ENCODE data around the gene PIP5K1C. TPM values are rescaled to one million over a fixed set of nuclear protein-coding genes. Genes with fewer than 3 reads are reported as not detected.

Gene PIP5K1C
- total and polyA plus RNA-seq, 10 of the 15 experiments (the other 5 are each of a cell fraction or from before 2014, with no cell fraction given), result 0.39 to 19.6 (median 5.3) TPM

DNA sequence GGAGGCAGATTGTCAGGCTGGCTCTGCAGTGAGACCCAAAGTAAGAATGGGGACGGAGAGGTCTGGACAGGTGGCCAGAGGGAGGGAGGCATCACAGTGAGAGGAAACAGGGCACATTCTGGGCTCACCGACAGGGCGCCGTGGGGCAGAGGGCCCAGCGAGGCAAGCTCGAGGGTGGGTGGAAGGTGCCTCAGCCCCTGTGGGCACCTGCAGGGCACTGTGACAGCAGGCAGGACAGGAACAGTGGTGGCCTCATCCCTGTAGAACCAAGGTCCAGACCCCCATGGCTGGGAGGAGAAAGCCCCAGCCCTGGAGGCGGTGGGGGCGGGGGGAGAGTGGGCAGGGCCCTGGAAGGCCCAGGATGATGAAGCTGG is 27.7 kb downstream of the PIP5K1C start:
- Histone ChIP-seq H3K4me3 (no peak overlapping the region), H3K9ac (ENCODE audit: control insufficient read depth, insufficient read depth, low read length) (no peak overlapping the region), H3K36me3 (ENCODE audit: control insufficient read depth in 2 of 2, insufficient read depth in 2 of 2, low read length in 1 of 2) (no peaks in the 10 kb centered on the region; a peak in 1 of 4 replicates), H3K4me1 (ENCODE audit: control insufficient read depth, insufficient read depth, low read length) (peaks cover 15% of the 10 kb centered on the region), H2AFZ (ENCODE audit: control insufficient read depth, low read depth, low read length) (no peak overlapping the region), H3K79me2 (ENCODE audit: control insufficient read depth, insufficient read depth, low read length) (no peaks in the 10 kb centered on the region), H3K4me2 (ENCODE audit: control insufficient read depth, insufficient read depth) (no peak overlapping the region), H3K9me3 (replicated peaks; ENCODE audit: control insufficient read depth, insufficient read depth, low read length) (no peaks in the 10 kb centered on the region), H4K20me1 (ENCODE audit: control insufficient read depth, insufficient read depth) (no peaks in the 10 kb centered on the region; the same call in none of the 2 replicates), H3K27ac (ENCODE audit: control insufficient read depth, insufficient read depth) (no peak overlapping the region), H3K27me3 (replicated peaks in 1 of 2; ENCODE audit: control insufficient read depth in 2 of 2, insufficient read depth in 2 of 2, low read length in 1 of 2) (no peaks in the 10 kb centered on the region)
- no peak for TF ChIP-seq STAT1 (conservative IDR thresholded peaks at IDR 0.05)
- intact Hi-C loops (cut with micrococcal nuclease; ENCODE audit: unreplicated experiment), result no loop called here
- CTCF ChIA-PET, result interaction anchor here (0.6 to 1.7 kb wide), 2 partner anchors 18 to 891 kb away, joined by 3 to 4 read pairs; no protein-coding TSS in a partner anchor
- 84% methylated on average over 8 of the region's 8 CpGs for WGBS (ENCODE audit: insufficient coverage, insufficient replicate concordance, low lambda C conversion rate, missing lambda C conversion rate)
- FAIRE-seq, result no peak
- DNase-seq (ENCODE audit: low read depth, low spot score), result no peak
- SMC1A ChIA-PET (ENCODE audit: uncharacterized antibody, unreplicated experiment), result no interaction called here
- BruUV-seq (replicated peaks), result no TSS peak
- ATAC-seq, result no peak
- POLR2A ChIA-PET, result no interaction called here
- in situ Hi-C loops (cut with MboI), result no loop called here
- RAD21 ChIA-PET (ENCODE audit: unreplicated experiment), result no interaction called here

DNA sequence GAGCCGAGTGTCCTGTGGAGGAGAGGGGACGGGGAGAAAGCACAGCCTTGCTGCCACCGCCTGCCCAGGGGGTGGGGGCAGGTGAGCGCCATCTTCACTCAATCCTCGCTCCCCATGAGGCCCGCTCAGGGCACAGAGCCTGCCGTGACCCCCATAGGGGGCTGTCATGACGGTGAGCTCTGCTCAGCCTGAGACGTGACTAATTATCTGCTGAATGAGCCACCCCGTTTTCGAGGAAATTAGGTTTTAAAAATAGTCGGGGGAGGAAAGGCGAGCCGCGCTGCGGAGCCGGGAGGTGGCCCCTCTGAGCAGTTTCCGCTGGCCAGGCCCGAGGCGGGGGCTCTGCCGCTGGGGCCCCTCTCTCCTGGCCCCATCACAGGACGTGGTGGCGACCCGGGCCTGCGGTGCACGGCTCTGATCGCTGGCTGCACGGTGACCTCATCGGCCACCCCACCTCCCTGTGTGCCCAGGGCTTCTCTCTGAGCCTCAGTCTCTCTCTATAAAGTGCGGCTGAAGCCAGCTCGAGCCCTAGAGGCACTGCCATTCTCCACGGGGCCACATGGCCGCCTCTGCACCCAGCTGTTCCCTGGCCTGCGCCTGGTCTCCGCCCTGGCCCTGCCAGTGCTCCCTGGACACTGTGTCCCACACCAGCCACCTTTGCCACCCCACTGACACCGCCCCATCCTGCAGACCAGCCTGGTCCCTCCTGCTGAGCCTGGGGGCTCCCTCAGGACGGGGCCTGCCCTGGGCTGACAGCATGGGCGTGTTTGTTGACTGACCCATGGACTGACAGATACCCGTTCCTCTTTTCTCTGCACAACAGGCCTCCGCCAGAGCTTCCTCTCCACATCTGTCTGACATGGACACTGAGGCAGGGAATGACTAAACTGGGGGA is 28.3 kb downstream of the PIP5K1C start:
- H3K4me3 ChIP-seq, result no peak overlapping the region; the same call in 1 of the 2 replicates
- ChIA-PET POLR2A (interaction anchor here (1.0 kb wide), 1 partner anchor 17 kb away, joined by 3 read pairs; no protein-coding TSS in a partner anchor), RAD21 (ENCODE audit: unreplicated experiment) (no interaction called here), CTCF (interaction anchor here (0.6 to 1.7 kb wide), 3 partner anchors 16 to 890 kb away, joined by 3 to 8 read pairs (median 4); no protein-coding TSS in a partner anchor), SMC1A (ENCODE audit: uncharacterized antibody, unreplicated experiment) (no interaction called here)
- no peak overlapping the region; the same call in 1 of the 2 replicates for H2AFZ ChIP-seq (ENCODE audit: control insufficient read depth, low read depth, low read length)
- H3K27ac ChIP-seq (ENCODE audit: control insufficient read depth, insufficient read depth), result no peak overlapping the region; the same call in 1 of the 2 replicates
- peak overlapping the region; percentile 66 for H3K4me2 ChIP-seq (ENCODE audit: control insufficient read depth, insufficient read depth)
- no peaks in the 10 kb centered on the region for H3K27me3 ChIP-seq (replicated peaks in 1 of 2; ENCODE audit: control insufficient read depth in 2 of 2, insufficient read depth in 2 of 2, low read length in 1 of 2)
- no peaks in the 10 kb centered on the region; a peak in 1 of 4 replicates for H3K36me3 ChIP-seq (ENCODE audit: control insufficient read depth in 2 of 2, insufficient read depth in 2 of 2, low read length in 1 of 2)
- H4K20me1 ChIP-seq (ENCODE audit: control insufficient read depth, insufficient read depth), result no peaks in the 10 kb centered on the region; the same call in none of the 2 replicates
- 14% methylated on average over 38 of the region's 40 CpGs for WGBS (ENCODE audit: insufficient coverage, insufficient replicate concordance, low lambda C conversion rate, missing lambda C conversion rate)
- peaks cover 15% of the 10 kb centered on the region for H3K4me1 ChIP-seq (ENCODE audit: control insufficient read depth, insufficient read depth, low read length)
- FAIRE-seq (no peak), DNase-seq (ENCODE audit: low read depth, low spot score) (no peak), ATAC-seq (peak; percentile 55)
- in situ Hi-C loops (cut with MboI) (no loop called here), intact Hi-C loops (cut with micrococcal nuclease; ENCODE audit: unreplicated experiment) (no loop called here)
- no peaks in the 10 kb centered on the region for H3K79me2 ChIP-seq (ENCODE audit: control insufficient read depth, insufficient read depth, low read length)
- no TSS peak for BruUV-seq (replicated peaks)
- H3K9ac ChIP-seq (ENCODE audit: control insufficient read depth, insufficient read depth, low read length), result 0 out of 2 replicates have a peak overlapping the region, but pooled peaks have one; percentile 22
- TF ChIP-seq YY1 (IDR thresholded peaks at IDR 0.05; ENCODE audit: low read depth, low read length), result peak; percentile 10; the same call in 1 of the 2 replicates
- TF ChIP-seq, protein P1, sequence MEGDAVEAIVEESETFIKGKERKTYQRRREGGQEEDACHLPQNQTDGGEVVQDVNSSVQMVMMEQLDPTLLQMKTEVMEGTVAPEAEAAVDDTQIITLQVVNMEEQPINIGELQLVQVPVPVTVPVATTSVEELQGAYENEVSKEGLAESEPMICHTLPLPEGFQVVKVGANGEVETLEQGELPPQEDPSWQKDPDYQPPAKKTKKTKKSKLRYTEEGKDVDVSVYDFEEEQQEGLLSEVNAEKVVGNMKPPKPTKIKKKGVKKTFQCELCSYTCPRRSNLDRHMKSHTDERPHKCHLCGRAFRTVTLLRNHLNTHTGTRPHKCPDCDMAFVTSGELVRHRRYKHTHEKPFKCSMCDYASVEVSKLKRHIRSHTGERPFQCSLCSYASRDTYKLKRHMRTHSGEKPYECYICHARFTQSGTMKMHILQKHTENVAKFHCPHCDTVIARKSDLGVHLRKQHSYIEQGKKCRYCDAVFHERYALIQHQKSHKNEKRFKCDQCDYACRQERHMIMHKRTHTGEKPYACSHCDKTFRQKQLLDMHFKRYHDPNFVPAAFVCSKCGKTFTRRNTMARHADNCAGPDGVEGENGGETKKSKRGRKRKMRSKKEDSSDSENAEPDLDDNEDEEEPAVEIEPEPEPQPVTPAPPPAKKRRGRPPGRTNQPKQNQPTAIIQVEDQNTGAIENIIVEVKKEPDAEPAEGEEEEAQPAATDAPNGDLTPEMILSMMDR (IDR thresholded peaks at IDR 0.05 in 2 of 3, conservative IDR thresholded peaks at IDR 0.05 in 1 of 3; ENCODE audit: control insufficient read depth in 2 of 3, extremely low read depth in 1 of 3, insufficient read depth in 1 of 3, low read depth in 3 of 3, low read length in 3 of 3), result 0 out of 6 replicates have a peak, but pooled peaks of 1 of the 3 experiments have one; percentile 4
- no peak for TF ChIP-seq KLF5 (IDR thresholded peaks at IDR 0.05; ENCODE audit: partially characterized antibody)
- TF ChIP-seq POLR2A (IDR thresholded peaks at IDR 0.05; ENCODE audit: low read depth, low read length), result 0 out of 2 replicates have a peak, but pooled peaks have one; percentile 3
- TF ChIP-seq SUZ12 (IDR thresholded peaks at IDR 0.05; ENCODE audit: unreplicated experiment), result no peak
- TF ChIP-seq JUND (IDR thresholded peaks at IDR 0.05; ENCODE audit: low read depth, low read length), result no peak
- H3K9me3 ChIP-seq (replicated peaks; ENCODE audit: control insufficient read depth, insufficient read depth, low read length), result no peaks in the 10 kb centered on the region
